ENCODE measurements around the gene UBXN1.
A peak's percentile ranks its signal among the peaks of the same experiment; 100 is the strongest.

The UBXN1 gene

DNA sequence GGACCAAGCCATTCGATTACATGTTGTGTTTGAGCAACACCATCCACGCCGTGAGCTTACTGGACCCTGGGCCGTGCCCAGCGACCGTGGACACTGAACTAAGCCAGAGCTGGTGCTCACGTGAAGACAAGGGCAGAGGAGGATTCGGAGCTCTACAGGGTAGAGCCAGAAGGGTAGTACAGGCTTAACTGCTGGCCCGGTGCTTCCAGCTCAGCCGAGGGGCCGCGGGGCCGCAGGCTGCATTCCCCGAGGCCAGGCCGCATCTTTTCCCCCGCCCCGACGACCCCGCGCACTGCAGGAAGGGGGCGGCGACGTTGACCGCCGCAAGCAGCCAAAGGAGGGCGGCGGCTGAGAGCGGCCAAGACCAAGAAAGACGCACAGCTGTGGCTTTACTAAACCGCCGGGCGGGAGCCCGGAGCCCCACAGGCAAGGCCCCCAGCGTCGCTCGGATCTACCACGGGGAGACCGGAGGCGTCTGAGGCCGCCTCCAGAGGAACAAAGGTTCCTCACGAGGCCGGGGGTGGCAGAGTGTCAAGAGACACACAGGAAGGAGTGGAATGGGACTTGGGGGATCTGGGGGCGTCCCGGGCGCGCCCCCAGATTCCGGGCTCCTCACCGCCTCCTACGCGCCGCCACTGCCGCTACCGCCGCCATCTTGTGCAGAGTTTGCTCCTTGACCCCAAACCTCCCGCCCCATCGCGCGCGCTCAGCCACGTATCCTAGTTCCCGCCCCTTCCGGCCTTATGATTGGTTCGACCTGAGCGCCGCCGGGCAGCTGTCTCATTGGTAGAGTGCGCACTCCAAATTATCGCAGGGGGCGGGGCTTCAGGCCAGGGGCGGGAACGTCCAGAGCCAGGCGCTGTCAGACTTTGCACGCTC is 32.7 kb downstream of the UBXN1 start, which contains the start of gene GANAB:
Gene GANAB (minus strand): TSS at position 668 of the 879 bp plus-strand sequence. CDS start 14 bp downstream, at position 654.
- DNase-seq (ENCODE audit: low read depth): peak; percentile 97

DNA sequence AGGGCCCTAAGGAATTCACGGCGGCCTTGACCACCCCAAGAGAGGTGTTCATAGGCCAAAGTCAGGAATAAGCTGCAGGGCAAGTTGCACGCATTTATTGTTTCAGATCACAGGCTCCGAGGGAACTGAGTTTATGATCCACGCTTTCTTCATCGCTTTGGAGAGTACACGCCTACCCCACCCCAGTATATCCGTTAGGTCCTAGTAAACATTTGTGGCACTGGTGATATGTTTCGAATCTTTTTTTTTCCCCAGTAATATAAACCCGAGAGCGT is 33.3 kb downstream of the UBXN1 start:
- no peak for DNase-seq (ENCODE audit: low read depth)

DNA sequence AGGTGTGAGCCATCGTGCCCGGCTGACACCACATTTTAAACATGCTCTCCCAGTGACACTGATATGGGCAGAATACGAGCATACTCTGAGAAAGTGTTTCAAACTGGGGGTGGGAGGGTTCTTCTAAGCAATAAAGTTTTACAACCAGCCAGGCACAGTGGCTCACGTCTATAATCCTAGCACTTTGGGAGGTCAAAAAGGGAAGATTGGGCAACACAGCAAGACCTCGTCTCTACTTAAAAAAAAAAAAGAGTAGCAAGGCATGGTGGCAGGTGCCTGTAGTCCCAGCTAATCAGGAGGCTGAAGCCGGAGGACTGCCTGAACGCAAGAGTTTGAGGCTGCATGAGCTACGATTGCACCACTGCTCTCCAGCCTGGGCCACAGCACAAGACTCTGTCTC is 34.7 kb downstream of the UBXN1 start:
- no peak for DNase-seq (ENCODE audit: low read depth)

DNA sequence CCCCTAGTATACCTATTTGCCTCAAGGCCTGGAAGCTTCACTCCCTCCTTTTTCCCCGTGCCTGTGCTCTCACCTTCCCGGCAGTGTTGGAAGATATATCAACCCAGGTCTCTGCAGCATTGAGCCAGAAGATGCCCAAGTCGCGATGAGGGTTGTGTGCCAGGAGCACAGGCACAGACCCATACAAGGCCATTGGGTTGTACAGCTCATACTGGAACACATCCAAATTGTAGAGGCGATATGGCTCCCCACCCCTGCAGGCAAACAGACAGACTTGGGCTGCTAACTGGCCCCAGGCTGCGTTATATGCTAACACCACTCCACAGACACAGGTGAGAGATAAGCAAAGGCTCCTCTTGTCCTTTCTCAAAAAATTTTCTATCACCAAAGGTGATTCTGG is 46.4 kb downstream of the UBXN1 start:
- no peak for DNase-seq (ENCODE audit: low read depth)

DNA sequence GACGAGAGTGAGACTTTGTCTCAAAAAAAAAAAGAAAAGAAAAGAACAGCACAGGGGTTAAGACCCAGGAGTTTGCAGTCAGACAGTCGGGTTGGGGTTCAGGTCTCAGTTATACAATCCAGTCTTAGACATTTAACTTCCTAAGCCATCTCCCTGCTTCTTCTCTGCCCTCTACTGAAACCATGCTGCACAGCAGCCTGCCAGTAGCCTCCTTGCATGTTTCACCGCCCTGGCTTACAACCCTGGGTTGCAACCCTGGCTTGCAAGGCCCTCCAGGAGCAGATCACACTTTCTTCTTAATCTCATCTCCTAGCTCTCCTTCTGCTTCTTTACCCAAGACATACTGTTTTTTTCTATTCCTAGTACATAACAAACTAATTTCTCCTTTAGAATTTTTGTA is 51.2 kb downstream of the UBXN1 start:
- DNase-seq (ENCODE audit: low read depth): no peak
